Endothelial cell (in vitro differentiated cells): ENCODE measurements around the gene NXPH3. TPM values are rescaled to one million over a fixed set of nuclear protein-coding genes. Genes with fewer than 3 reads are reported as not detected.

Experiments
- DNase-seq: peaks from one replicate; pipeline ENCODE4 v3.0.0; 2021; ENCODE audit warnings: low spot score
- H3K27ac Mint-ChIP-seq: one replicate; pipeline ENCODE4 v1.8.0; 2021; ENCODE audit warnings: mixed read lengths, inconsistent platforms; ENCODE audit not compliant: unreplicated experiment
- H3K27me3 Mint-ChIP-seq: one replicate; pipeline ENCODE4 v1.8.0; 2021; ENCODE audit warnings: mild to moderate bottlenecking, moderate library complexity, mixed read lengths, inconsistent platforms; ENCODE audit not compliant: unreplicated experiment
- H3K36me3 Mint-ChIP-seq: one replicate; pipeline ENCODE4 v1.8.0; 2021; ENCODE audit warnings: mild to moderate bottlenecking, low read depth, mixed read lengths, inconsistent platforms; ENCODE audit not compliant: unreplicated experiment
- H3K4me1 Mint-ChIP-seq: one replicate; pipeline ENCODE4 v1.8.0; 2021; ENCODE audit warnings: mild to moderate bottlenecking, mixed read lengths, inconsistent platforms; ENCODE audit not compliant: unreplicated experiment
- H3K4me3 Mint-ChIP-seq: one replicate; pipeline ENCODE4 v1.8.0; 2021; ENCODE audit warnings: mild to moderate bottlenecking, mixed read lengths, inconsistent platforms; ENCODE audit not compliant: unreplicated experiment
- H3K9me3 Mint-ChIP-seq: one replicate; pipeline ENCODE4 v1.8.0; 2021; ENCODE audit warnings: mixed read lengths, inconsistent platforms; ENCODE audit not compliant: unreplicated experiment
- total RNA-seq: library from RNA; stranded (reverse); fragmentation: NEBNext Ultra II Directional; extraction: Animal tissue kit (Norgen Biotek cat#: 25700); gene quantifications from one replicate; pipeline ENCODE4 v1.2.1, GENCODE V29; 2021; ENCODE audit not compliant: unreplicated experiment
- TF ChIP-seq, protein P1 (sequence below): fragments of 200-600 bp; sonication (generic); IDR thresholded peaks from one replicate; pipeline ENCODE4 v1.5.0; 2021; ENCODE audit warnings: antibody characterized with exemption; ENCODE audit not compliant: unreplicated experiment

NXPH3 gene
- total RNA-seq, 1 donor from 2014 or later: 6.6 TPM

DNA sequence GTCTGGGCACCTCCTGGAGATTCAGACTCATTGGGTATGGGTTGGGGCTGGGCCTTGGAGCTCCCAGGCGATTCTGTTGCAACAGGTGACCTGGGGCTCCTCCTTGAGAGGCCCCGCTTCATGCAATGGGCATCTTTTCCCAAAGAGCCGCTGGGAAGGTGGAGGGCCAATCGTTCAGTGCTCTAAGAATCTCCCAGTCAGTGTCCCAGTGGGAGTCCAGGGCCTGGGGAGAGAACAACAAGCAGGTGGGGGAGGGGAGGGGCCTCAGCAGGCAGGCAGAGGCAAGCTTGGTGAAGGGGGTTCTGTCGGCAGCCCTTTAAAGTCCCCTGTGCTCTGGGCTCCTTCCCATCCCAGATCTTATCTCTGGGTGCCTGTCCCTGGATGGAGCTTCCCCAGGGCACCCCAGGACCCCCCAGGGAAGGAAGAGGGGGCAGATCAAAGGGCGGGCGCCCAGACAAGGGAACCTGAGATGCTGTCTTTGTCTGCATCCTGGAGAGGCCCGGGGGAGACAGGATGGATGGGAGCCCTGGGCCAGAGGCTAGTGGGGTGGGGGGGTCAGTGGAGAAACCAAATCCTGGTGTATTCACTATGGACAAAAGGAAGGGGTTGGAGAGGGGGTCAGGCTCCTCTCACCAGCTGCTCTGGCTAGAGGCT, 30.5 kb upstream of the NXPH3 start:
- TF ChIP-seq, protein P1, sequence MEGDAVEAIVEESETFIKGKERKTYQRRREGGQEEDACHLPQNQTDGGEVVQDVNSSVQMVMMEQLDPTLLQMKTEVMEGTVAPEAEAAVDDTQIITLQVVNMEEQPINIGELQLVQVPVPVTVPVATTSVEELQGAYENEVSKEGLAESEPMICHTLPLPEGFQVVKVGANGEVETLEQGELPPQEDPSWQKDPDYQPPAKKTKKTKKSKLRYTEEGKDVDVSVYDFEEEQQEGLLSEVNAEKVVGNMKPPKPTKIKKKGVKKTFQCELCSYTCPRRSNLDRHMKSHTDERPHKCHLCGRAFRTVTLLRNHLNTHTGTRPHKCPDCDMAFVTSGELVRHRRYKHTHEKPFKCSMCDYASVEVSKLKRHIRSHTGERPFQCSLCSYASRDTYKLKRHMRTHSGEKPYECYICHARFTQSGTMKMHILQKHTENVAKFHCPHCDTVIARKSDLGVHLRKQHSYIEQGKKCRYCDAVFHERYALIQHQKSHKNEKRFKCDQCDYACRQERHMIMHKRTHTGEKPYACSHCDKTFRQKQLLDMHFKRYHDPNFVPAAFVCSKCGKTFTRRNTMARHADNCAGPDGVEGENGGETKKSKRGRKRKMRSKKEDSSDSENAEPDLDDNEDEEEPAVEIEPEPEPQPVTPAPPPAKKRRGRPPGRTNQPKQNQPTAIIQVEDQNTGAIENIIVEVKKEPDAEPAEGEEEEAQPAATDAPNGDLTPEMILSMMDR: no peak
- no peak for DNase-seq
- Mint-ChIP-seq H3K9me3 (no peaks in the 10 kb centered on the region), H3K4me1 (peaks cover 4% of the 10 kb centered on the region), H3K27ac (no peak overlapping the region), H3K36me3 (peaks cover 4% of the 10 kb centered on the region), H3K4me3 (no peak overlapping the region), H3K27me3 (peaks cover 6% of the 10 kb centered on the region)

DNA sequence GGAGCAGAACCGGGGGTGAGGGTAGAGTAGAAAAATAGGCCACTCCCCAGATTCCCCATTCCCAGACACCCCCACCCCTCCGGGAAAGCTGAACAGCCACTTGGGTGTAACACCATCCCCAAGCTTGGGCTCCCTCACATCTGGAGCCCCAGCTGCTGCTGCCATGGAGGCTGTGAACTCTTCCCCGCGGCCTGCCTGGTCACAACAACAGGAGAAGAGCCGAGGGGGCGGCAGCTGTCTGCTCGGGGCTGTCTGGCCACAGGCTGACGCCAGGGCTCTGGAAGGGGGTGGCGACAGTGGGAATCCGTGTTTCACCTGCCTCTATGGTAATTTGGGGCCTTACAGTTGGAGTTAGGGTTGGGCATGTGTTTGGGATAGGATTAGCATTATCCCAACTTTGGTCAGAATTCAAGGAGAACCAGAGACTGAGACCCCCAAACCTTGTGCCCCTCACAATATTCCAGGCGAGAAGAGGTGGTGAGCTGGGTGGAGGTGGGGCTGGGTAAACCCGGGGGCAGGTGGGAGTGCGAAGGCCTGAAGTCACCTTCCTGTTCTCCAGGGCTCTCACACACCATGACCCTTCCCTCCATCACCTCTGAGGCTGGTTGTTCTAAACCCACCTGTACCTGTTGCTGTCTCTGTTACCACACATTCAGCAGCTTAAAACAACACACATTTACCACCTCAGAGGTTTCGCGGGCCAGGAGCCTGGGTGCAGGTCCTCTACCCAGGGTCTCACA, 29.7 kb upstream of the NXPH3 start:
- Mint-ChIP-seq H3K4me3 (no peak overlapping the region), H3K36me3 (peaks cover 4% of the 10 kb centered on the region), H3K9me3 (no peaks in the 10 kb centered on the region), H3K27ac (no peak overlapping the region), H3K4me1 (peaks cover 4% of the 10 kb centered on the region), H3K27me3 (peaks cover 6% of the 10 kb centered on the region)
- TF ChIP-seq, protein P1: no peak
- DNase-seq: no peak

DNA sequence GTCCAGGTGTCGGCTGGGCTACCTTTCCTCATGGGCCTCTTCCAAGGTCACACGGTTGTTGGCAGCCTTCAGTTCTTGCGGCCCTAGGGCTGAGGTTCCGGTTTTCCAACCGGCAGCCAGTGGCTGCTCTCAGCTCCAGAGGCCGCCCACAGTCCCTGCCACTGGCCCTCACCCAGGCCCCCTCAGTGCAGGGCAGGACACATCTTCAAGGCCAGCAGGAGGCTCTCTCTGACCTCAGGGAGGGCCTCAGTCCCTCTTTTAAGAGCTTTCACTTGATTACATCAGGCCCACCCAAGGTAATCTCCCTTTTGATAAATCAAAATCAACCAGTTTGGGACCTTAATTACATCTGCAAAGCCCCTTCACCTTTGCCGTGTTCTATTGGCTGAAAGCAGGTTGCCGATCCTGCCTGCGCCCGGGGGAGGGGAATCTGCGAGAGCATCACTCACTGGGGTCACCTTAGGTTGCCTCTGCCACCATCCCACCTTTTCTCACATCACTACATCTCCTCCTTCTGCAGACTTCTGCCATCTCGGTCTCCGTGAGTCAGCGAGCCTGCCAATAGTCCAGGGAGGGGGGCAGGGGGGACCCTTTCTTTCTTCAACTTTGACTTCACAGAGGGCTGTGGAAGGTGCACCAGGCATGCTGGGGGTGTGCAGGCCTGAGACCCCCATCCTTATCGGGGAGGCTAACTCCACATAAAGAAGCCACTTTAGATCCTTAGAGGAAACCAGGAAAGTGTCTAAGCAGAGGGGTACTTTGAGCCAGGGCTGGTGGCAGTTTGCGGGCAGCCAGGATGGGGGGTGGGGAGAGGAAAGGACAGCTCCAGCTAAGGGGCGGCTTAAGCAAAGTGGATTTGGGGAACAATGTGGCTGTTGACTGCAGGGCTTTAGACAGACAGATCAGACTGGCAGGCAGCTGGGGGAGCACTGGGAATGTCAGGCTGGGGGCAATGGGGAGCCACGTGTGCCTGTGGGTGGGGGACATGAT, 28.8 kb upstream of the NXPH3 start:
- Mint-ChIP-seq H3K4me3 (no peak overlapping the region), H3K9me3 (no peaks in the 10 kb centered on the region), H3K36me3 (peaks cover 4% of the 10 kb centered on the region), H3K4me1 (peaks cover 4% of the 10 kb centered on the region), H3K27me3 (peaks cover 6% of the 10 kb centered on the region), H3K27ac (no peak overlapping the region)
- TF ChIP-seq, protein P1: no peak
- DNase-seq: no peak

DNA sequence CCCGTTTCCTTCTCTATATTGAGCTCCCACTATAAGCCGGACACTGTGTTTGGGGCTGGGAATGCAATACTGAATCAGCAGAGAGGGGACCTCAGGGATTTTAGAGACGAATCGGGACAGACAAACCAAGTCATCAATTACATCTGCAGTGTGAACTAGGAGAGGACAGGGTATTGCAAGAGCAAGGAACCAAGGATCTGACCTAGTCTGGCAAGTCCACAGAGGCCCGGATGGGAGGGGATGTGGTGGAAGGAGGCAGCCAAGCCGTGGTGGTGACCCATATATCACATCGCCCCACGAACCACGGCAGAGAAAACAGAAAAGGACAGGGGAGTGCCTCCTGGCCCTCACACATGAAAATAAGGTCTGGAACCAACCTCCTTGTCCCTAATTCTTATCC, 28.1 kb upstream of the NXPH3 start:
- TF ChIP-seq, protein P1: no peak
- Mint-ChIP-seq H3K9me3 (no peaks in the 10 kb centered on the region), H3K27ac (no peak overlapping the region), H3K27me3 (peaks cover 6% of the 10 kb centered on the region), H3K4me3 (no peak overlapping the region), H3K4me1 (peaks cover 4% of the 10 kb centered on the region), H3K36me3 (peaks cover 4% of the 10 kb centered on the region)
- no peak for DNase-seq
